Measurements from ENCODE around the gene FZD8.

DNA sequence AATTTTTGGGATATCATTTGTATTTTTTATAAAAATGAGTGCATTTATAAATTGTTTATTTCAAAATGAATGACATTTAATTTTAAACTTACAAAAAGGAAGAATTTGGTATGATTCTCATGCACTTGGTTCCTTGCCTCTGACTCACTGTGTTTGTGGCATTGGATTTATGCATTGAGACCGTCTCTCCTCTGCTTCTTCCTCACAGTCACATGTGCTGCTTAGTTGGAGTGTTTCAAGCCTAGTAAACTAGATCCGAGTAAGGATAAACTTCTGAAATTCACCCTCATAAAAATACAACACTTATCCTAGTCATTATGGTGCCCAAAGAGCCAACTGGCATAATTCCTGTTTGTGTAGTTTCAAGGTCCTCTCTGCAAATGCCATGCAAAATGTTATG, 19.1 kb upstream of the FZD8 start:
- no peak for TF ChIP-seq GATA3 (IDR thresholded peaks at IDR 0.05; ENCODE audit: low read depth, low read length)
- no peak for TF ChIP-seq GATA2 (IDR thresholded peaks at IDR 0.05; ENCODE audit: low read depth, low read length)
